NCI-H1092 (cell line): Measurements from ENCODE around the gene TMBIM6.
"Not testable (repeated sequence)": the region's sequence is repeated elsewhere in the genome, so short reads cannot be mapped to it uniquely, and the experiment has no call there.

Experiments
- DNase-seq: peaks from one replicate; lab custom pipeline; 2025; lab: John Stamatoyannopoulos, UW

The TMBIM6 gene

GRCh38 chr12:49777341-49777740, 36.0 kb downstream of the TMBIM6 start:
- DNase-seq = no peak

- DNase-seq = no peak
Measured at GRCh38 chr12:49777800-49778748, 36.7 kb downstream of the TMBIM6 start.

- DNase-seq = no peak
Measured at GRCh38 chr12:49779581-49779980, 38.2 kb downstream of the TMBIM6 start.

GRCh38 chr12:49780914-49781313, 39.6 kb downstream of the TMBIM6 start:
- DNase-seq = not testable (repeated sequence)

- DNase-seq = no peak
Measured at GRCh38 chr12:49783917-49784676, 42.7 kb downstream of the TMBIM6 start.

- DNase-seq = no peak
Measured at GRCh38 chr12:49784756-49785409, 43.5 kb downstream of the TMBIM6 start.

GRCh38 chr12:49787672-49788071, 46.3 kb downstream of the TMBIM6 start:
- no peak for DNase-seq

- no peak for DNase-seq
Measured at GRCh38 chr12:49789992-49790391, 48.6 kb downstream of the TMBIM6 start.

- DNase-seq = no peak
Measured at GRCh38 chr12:49790741-49791555, 49.6 kb downstream of the TMBIM6 start.

GRCh38 chr12:49791700-49792099, 50.3 kb downstream of the TMBIM6 start:
- DNase-seq = no peak

GRCh38 chr12:49792181-49792970, 51.0 kb downstream of the TMBIM6 start:
- no peak for DNase-seq

- no peak for DNase-seq
Measured at GRCh38 chr12:49792976-49793580, 51.7 kb downstream of the TMBIM6 start.

GRCh38 chr12:49793620-49794019, 52.3 kb downstream of the TMBIM6 start:
- no peak for DNase-seq

GRCh38 chr12:49794021-49794420, 52.7 kb downstream of the TMBIM6 start:
- no peak for DNase-seq

- no peak for DNase-seq
Measured at GRCh38 chr12:49794811-49795653, 53.7 kb downstream of the TMBIM6 start.

GRCh38 chr12:49795654-49796105, 54.3 kb downstream of the TMBIM6 start:
- DNase-seq = no peak

- no peak for DNase-seq
Measured at GRCh38 chr12:49796155-49796554, 54.8 kb downstream of the TMBIM6 start.

- no peak for DNase-seq
Measured at GRCh38 chr12:49796606-49797448, 55.5 kb downstream of the TMBIM6 start.

- no peak for DNase-seq
Measured at GRCh38 chr12:49797449-49797776, 56.1 kb downstream of the TMBIM6 start.
